Measurements from ENCODE around the gene HOPX. TPM values are rescaled to one million over a fixed set of nuclear protein-coding genes. Genes with fewer than 3 reads are reported as not detected.

Gene HOPX
- polyA plus RNA-seq, 2 of the 4 experiments (the other 2 are of a cell fraction) = not detected

GRCh38 chr4:56650262-56651055 is 30.6 kb downstream of the HOPX start:
- DNase-seq (ENCODE audit: low read depth in 1 of 2, low spot score in 1 of 2) = no peak

GRCh38 chr4:56649445-56650261 is 31.4 kb downstream of the HOPX start:
- no peak for TF ChIP-seq EP300 (IDR thresholded peaks at IDR 0.05)
- TF ChIP-seq HMGXB4 (CRISPR knock-in tag; IDR thresholded peaks at IDR 0.05; ENCODE audit: borderline replicate concordance) = no peak
- no peak for TF ChIP-seq FOSB (CRISPR knock-in tag; IDR thresholded peaks at IDR 0.05)
- no peak for TF ChIP-seq ZFP36 (IDR thresholded peaks at IDR 0.05; ENCODE audit: borderline replicate concordance, partially characterized antibody)
- TF ChIP-seq ATOH8 (CRISPR knock-in tag; IDR thresholded peaks at IDR 0.05; ENCODE audit: low read depth) = no peak
- no peak for TF ChIP-seq USF2 (IDR thresholded peaks at IDR 0.05)
- TF ChIP-seq NR3C1 (IDR thresholded peaks at IDR 0.05) = no peak
- no peak for TF ChIP-seq NPAS2 (CRISPR knock-in tag; IDR thresholded peaks at IDR 0.05; ENCODE audit: borderline replicate concordance)
- no peak for TF ChIP-seq HES2 (IDR thresholded peaks at IDR 0.05)
- TF ChIP-seq RARB (CRISPR knock-in tag; IDR thresholded peaks at IDR 0.05) = no peak
- TF ChIP-seq EHMT2 (IDR thresholded peaks at IDR 0.05; ENCODE audit: low read depth) = no peak
- TF ChIP-seq CBX2 (IDR thresholded peaks at IDR 0.05; ENCODE audit: borderline replicate concordance, low read depth) = no peak
- TF ChIP-seq EHF (CRISPR knock-in tag; IDR thresholded peaks at IDR 0.05) = no peak
- no peak for TF ChIP-seq RCOR1 (IDR thresholded peaks at IDR 0.05; ENCODE audit: low read depth, low read length)
- TF ChIP-seq MAFK (IDR thresholded peaks at IDR 0.05; ENCODE audit: partially characterized antibody) = no peak
- TF ChIP-seq CHD2 (IDR thresholded peaks at IDR 0.05; ENCODE audit: low read length, partially characterized antibody) = no peak
- no peak for TF ChIP-seq CBX8 (IDR thresholded peaks at IDR 0.05)
- TF ChIP-seq HDAC2 (IDR thresholded peaks at IDR 0.05) = no peak
- TF ChIP-seq RNF2 (IDR thresholded peaks at IDR 0.05; ENCODE audit: borderline replicate concordance, low read depth) = no peak
- CTCF ChIA-PET = interaction anchor here (0.9 to 1.3 kb wide), 3 partner anchors 14 to 187 kb away, joined by 3 read pairs; no protein-coding TSS in a partner anchor
- no peak for FAIRE-seq
- H3K4me2 ChIP-seq = no peak overlapping the region
- POLR2A ChIA-PET = no interaction called here
- ATAC-seq = no peak
- no peak overlapping the region for H3K27ac ChIP-seq
- DNase-seq (ENCODE audit: low read depth in 1 of 2, low spot score in 1 of 2) = no peak
- H3K4me1 ChIP-seq = no peaks in the 10 kb centered on the region
- H3K9me3 ChIP-seq = no peaks in the 10 kb centered on the region
- 43% methylated on average over 5 of the region's 5 CpGs for WGBS (ENCODE audit: missing lambda C conversion rate)
- no peak overlapping the region for H3K4me3 ChIP-seq

More at GRCh38 chr4:56650262-56651055, 30.6 kb downstream of the HOPX start:
- Histone ChIP-seq H3K9me3 (no peaks in the 10 kb centered on the region), H3K4me3 (no peak overlapping the region), H3K4me2 (no peak overlapping the region), H3K27ac (no peak overlapping the region), H3K4me1 (no peaks in the 10 kb centered on the region)
- CTCF ChIA-PET = interaction anchor here (0.9 to 1.2 kb wide), 2 partner anchors 13 to 149 kb away, joined by 3 read pairs; no protein-coding TSS in a partner anchor
- WGBS (ENCODE audit: missing lambda C conversion rate) = 56% methylated on average over 6 of the region's 6 CpGs
- POLR2A ChIA-PET = no interaction called here
- ATAC-seq (no peak), FAIRE-seq (no peak)
- TF ChIP-seq KDM5A (IDR thresholded peaks at IDR 0.05) = no peak
- no peak for TF ChIP-seq FOSL2 (IDR thresholded peaks at IDR 0.05)
- no peak for TF ChIP-seq FOSL2 (CRISPR knock-in tag; IDR thresholded peaks at IDR 0.05)
- no peak for TF ChIP-seq CHD2 (IDR thresholded peaks at IDR 0.05; ENCODE audit: low read length, partially characterized antibody)
- no peak for TF ChIP-seq BHLHE40 (IDR thresholded peaks at IDR 0.05; ENCODE audit: low read depth, low read length)
- TF ChIP-seq RCOR1 (IDR thresholded peaks at IDR 0.05; ENCODE audit: low read depth, low read length) = no peak
- no peak for TF ChIP-seq ATOH8 (CRISPR knock-in tag; IDR thresholded peaks at IDR 0.05; ENCODE audit: low read depth)
- no peak for TF ChIP-seq NFE2L2 (conservative IDR thresholded peaks at IDR 0.05; ENCODE audit: low read length)
- no peak for TF ChIP-seq SREBF2 (IDR thresholded peaks at IDR 0.05)

Measured in A549 (cell line).